ENCODE measurements around the gene UBTD2. TPM values are rescaled to one million over a fixed set of nuclear protein-coding genes. Genes with fewer than 3 reads are reported as not detected.
A peak's percentile ranks its signal among the peaks of the same experiment; 100 is the strongest.
"Not testable (repeated sequence)": the region's sequence is repeated elsewhere in the genome, so short reads cannot be mapped to it uniquely, and the experiment has no call there.

UBTD2 gene, protein sequence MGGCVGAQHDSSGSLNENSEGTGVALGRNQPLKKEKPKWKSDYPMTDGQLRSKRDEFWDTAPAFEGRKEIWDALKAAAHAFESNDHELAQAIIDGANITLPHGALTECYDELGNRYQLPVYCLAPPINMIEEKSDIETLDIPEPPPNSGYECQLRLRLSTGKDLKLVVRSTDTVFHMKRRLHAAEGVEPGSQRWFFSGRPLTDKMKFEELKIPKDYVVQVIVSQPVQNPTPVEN
- total RNA-seq = 30.1 and 32.0 TPM in 2 replicates

DNA sequence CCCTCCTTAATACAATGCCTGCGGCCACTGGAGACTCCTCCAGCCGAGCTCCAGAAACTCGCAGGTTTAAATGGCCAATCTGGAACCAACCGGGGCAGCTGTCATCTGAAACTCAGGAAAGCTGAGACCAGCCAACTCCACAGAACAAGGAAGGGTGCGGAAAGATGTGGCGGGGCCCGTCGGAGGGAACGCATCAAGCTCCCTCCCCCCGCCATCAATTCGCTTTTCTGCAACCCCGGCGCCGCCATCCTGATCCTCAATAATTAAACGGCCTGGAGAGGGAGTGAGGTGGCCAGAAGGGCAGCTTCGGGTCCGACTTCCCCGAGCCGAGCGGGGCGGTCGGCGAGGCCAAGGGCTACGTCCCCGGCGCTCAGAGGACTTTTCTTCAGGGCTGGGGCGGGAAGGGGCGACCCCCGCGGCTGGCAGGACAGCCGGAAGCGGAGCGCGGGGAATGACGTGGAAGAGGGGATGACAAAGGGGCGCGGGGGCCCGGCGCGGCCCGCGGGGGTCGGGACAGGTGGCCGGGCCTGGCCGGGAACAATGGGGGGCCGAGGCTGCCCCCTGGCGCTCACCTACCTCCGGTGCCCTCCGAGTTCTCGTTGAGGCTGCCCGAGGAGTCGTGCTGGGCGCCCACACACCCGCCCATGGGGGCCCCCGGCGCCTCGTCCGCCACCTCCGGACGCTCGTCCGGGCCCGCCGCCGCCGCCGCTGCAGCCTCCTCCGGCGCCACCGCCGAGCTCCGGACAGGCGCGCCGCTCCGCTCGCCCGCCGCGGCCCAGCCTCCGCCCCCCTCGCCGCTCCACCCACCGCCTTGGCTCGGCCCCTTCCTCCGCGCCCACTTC lies at the start of gene UBTD2:
Gene UBTD2 (minus strand): TSS at position 745 of the 842 bp plus-strand sequence. CDS start 99 bp downstream, at position 646.
- Histone ChIP-seq H3K4me3 (ENCODE audit: low read depth, low read length) (peak within 1 kb of the TSS; percentile 50), H3K36me3 (ENCODE audit: control insufficient read depth, insufficient read depth, low read length) (no peaks in the 10 kb centered on the region), H3K27me3 (ENCODE audit: control insufficient read depth, insufficient read depth, low read length) (no peaks in the 10 kb centered on the region)
- DNase-seq (ENCODE audit: low read depth) = no peak
- TF ChIP-seq, protein P1, sequence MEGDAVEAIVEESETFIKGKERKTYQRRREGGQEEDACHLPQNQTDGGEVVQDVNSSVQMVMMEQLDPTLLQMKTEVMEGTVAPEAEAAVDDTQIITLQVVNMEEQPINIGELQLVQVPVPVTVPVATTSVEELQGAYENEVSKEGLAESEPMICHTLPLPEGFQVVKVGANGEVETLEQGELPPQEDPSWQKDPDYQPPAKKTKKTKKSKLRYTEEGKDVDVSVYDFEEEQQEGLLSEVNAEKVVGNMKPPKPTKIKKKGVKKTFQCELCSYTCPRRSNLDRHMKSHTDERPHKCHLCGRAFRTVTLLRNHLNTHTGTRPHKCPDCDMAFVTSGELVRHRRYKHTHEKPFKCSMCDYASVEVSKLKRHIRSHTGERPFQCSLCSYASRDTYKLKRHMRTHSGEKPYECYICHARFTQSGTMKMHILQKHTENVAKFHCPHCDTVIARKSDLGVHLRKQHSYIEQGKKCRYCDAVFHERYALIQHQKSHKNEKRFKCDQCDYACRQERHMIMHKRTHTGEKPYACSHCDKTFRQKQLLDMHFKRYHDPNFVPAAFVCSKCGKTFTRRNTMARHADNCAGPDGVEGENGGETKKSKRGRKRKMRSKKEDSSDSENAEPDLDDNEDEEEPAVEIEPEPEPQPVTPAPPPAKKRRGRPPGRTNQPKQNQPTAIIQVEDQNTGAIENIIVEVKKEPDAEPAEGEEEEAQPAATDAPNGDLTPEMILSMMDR (IDR thresholded peaks at IDR 0.05; ENCODE audit: insufficient read depth, low read length, poor library complexity, severe bottlenecking) = peak; percentile 35

DNA sequence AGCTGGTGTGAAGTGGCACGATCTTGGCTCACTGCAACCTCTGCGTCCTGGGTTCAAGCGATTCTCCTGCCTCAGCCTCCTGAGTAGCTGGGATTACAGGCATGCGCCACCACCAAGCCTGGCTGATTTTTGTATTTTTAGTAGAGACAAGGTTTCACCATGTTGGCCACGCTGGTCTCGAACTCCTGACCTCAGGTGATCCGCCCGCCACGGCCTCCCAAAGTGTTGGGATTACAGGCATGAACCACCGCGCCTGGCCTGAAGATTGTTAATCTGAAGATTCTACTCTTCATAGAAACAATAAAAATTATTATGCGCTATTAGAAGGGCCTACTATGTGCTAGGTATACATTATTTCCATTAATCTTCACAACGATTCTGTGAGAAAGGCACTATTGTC lies 43.3 kb upstream of the UBTD2 start:
- DNase-seq (ENCODE audit: low read depth); H3K4me3 ChIP-seq (ENCODE audit: low read depth, low read length); H3K27me3 ChIP-seq (ENCODE audit: control insufficient read depth, insufficient read depth, low read length); H3K36me3 ChIP-seq (ENCODE audit: control insufficient read depth, insufficient read depth, low read length): not testable (repeated sequence)

DNA sequence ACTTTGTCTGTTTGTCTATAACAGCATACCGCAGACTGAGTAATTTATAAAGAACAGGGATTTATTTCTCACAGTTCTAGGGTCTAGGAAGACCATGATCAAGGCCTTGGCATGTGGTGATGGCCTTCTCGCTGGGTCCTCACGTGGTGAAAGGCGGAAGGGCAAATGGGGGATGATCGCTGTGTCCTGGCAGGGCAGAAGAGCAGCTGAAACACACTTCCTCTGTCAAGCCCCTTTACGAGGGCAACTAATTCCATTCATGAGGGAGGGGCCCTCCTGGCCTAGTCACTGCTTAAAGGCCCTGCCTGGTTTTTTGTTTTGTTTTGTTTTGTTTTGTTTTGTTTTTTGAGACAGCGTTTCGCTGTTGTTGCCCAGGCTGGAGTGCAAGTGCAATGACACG lies 41.9 kb upstream of the UBTD2 start:
- TF ChIP-seq, protein P1 (IDR thresholded peaks at IDR 0.05; ENCODE audit: insufficient read depth, low read length, poor library complexity, severe bottlenecking) = no peak
- no peak for DNase-seq (ENCODE audit: low read depth)
- no peaks in the 10 kb centered on the region for H3K27me3 ChIP-seq (ENCODE audit: control insufficient read depth, insufficient read depth, low read length)
- H3K36me3 ChIP-seq (ENCODE audit: control insufficient read depth, insufficient read depth, low read length) = no peaks in the 10 kb centered on the region
- no peak overlapping the region for H3K4me3 ChIP-seq (ENCODE audit: low read depth, low read length)

DNA sequence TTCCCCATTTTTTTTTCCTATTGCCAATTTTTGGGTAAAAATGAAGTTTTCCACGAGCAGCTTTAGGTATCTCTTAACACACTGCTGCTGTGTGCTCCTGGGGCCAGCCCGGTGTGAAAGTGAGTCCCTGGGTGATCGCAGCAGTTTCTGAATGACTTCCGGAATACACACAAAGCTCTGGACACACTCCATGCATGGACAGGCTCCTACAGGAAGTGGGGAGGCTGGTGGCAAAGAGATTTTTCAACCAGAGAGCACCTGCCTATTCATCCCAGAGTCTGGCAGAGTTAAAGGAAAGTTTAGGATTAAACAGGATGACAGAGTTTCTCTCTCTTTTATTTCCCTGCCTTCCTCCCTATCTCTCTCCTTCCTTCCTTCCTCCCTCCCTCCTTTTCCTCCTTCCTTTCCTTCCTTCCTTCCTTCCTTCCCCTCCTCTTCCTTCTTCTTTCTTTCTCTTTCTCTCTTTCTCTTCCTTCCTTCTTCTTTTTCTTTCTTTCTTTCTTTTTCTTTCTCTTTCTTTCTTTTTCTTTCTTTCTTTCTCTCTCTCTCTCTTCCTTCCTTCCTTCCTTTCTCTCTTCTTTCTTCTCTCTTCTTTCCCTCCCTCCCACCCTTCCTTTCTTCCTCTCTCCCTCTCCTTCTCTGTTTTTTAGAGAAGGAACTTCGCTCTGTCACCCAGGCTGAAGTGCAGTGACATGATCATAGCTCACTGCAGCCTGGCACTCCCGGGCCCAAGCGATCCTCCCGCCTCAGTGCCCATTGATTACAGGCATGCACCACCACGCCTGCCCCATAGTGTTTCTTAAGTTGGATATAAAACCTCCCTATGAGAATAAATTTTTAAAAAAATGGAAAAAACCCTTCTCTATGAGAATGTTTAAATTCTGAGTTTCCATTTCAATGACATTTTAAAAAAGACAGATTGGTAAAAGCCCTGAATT lies 38.7 kb upstream of the UBTD2 start:
- no peak overlapping the region for H3K4me3 ChIP-seq (ENCODE audit: low read depth, low read length)
- no peaks in the 10 kb centered on the region for H3K36me3 ChIP-seq (ENCODE audit: control insufficient read depth, insufficient read depth, low read length)
- TF ChIP-seq, protein P1 (IDR thresholded peaks at IDR 0.05; ENCODE audit: insufficient read depth, low read length, poor library complexity, severe bottlenecking) = no peak
- peak; percentile 39 for DNase-seq (ENCODE audit: low read depth)
- no peaks in the 10 kb centered on the region for H3K27me3 ChIP-seq (ENCODE audit: control insufficient read depth, insufficient read depth, low read length)

DNA sequence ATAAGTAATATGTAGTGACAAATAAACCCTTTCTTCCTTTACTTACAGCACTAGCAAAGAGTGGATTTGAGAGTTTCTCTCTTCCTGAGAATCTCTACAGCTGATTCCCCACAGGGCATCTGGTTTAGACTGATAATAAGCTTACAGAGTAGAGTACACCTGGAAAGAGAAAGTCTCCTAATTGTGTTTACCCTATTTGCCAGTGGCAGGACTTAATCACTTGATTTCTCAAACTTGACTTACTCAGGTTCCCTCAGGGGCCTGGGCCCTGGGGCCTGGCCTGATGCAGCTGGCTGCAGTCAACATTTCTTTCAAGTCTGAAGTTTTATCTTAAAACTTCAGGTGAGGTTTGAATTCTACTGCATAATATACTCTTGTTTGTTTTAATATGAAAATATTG lies 38.0 kb upstream of the UBTD2 start:
- Histone ChIP-seq H3K27me3 (ENCODE audit: control insufficient read depth, insufficient read depth, low read length) (no peaks in the 10 kb centered on the region), H3K4me3 (ENCODE audit: low read depth, low read length) (no peak overlapping the region), H3K36me3 (ENCODE audit: control insufficient read depth, insufficient read depth, low read length) (no peaks in the 10 kb centered on the region)
- TF ChIP-seq, protein P1 (IDR thresholded peaks at IDR 0.05; ENCODE audit: insufficient read depth, low read length, poor library complexity, severe bottlenecking) = no peak
- DNase-seq (ENCODE audit: low read depth) = no peak

Data from kidney epithelial cell (primary cell).